Adrenal gland (tissue), 12 donors: ENCODE data around the gene PERM1. TPM values are rescaled to one million over a fixed set of nuclear protein-coding genes. Genes with fewer than 3 reads are reported as not detected.

Source experiments
- DNase-seq, 7 donors: peaks; one replicate each; pipeline ENCODE4 v3.0.0-alpha.2; 2019 to 2020
- H3K27ac ChIP-seq, 5 donors: fragments of 200-600 bp; sonication (generic) in 4 of 5; 1 replicate in 3 of 5; 2 replicates in 2 of 5; pipeline versions ENCODE4 v1.5.1 to v1.8.0; 2016 to 2020; ENCODE audit warnings: mild to moderate bottlenecking in 1 of 5
- H3K27me3 ChIP-seq: fragments of 200-600 bp; 2 replicates; pipeline ENCODE4 v1.8.0; 2021
- H3K36me3 ChIP-seq, 2 donors: fragments of 200-600 bp; replicated peaks in 1 of 2; 1 replicate in 1 of 2; 2 replicates in 1 of 2; pipeline versions ENCODE4 v1.5.1 to v1.8.0; 2018 to 2022
- H3K4me1 ChIP-seq, 2 donors: fragments of 200-600 bp; replicated peaks in 1 of 2; 1 replicate in 1 of 2; 2 replicates in 1 of 2; pipeline versions ENCODE4 v1.5.1 to v1.8.0; 2018 to 2021
- H3K4me3 ChIP-seq, 4 donors: fragments of 200-600 bp; sonication (generic) in 3 of 4; one replicate each; pipeline ENCODE4 v1.5.1; 2016 to 2018
- H3K9me3 ChIP-seq, 3 donors: fragments of 200-600 bp; sonication (generic) in 1 of 3; replicated peaks in 1 of 3; 1 replicate in 2 of 3; 2 replicates in 1 of 3; pipeline versions ENCODE4 v1.5.1 to v1.8.0; 2016 to 2021
- POLR2A ChIP-seq, 2 donors: fragments of 450-650 bp; IDR thresholded peaks; one replicate each; pipeline ENCODE4 v1.6.1; 2017; ENCODE audit warnings: antibody characterized with exemption in 2 of 2, mild to moderate bottlenecking in 2 of 2, moderate library complexity in 1 of 2
- WGBS, 4 donors: extraction: QIAGEN DNeasy Blood & Tissue Kit in 2 of 4; methylation state at CpG; one replicate each; pipeline versions ENCODE4 v1.1.5 to v1.1.7; 2013 to 2017; 5-methylcytosine and 5-hydroxymethylcytosine counted together
- intact Hi-C, 2 donors: fragments of 100-400 bp; cut with DNase I; formaldehyde crosslinking; loops; one replicate each; pipeline versions ENCODE4 v1.14.1 to v1.15.0; 2022 to 2023
- polyA plus RNA-seq, 3 donors: library from polyadenylated mRNA; stranded (reverse); fragments of 200-250 nt in 2 of 3; fragments of 350-450 nt in 1 of 3; fragmentation: Illumina TruSeq in 1 of 3; extraction: RNeasy Lipid Tissue Mini Kit (QIAGEN cat#74804) in 1 of 3; gene quantifications; one replicate each; pipeline ENCODE4 v1.2.3, GENCODE V29; 2013 to 2014
- total RNA-seq, 9 donors: library from RNA; depleted of rRNA in 4 of 9; stranded (reverse); fragments of >200 nt in 4 of 9; fragments of 120-200 nt in 1 of 9; fragmentation: NEBNext Ultra II Directional in 1 of 9; extraction: Animal tissue kit (Norgen Biotek cat#: 25700) in 1 of 9; gene quantifications; one replicate each; pipeline versions ENCODE4 v1.1.0 to v1.2.4, GENCODE V29; 2013 to 2023
- TF ChIP-seq, protein P1 (sequence below), 6 experiments: fragments of 450-650 bp in 4 of 6; fragments of 200-600 bp in 2 of 6; sonication (generic) in 1 of 6; IDR thresholded peaks; 1 replicate in 5 of 6; 2 replicates in 1 of 6; pipeline versions ENCODE4 v1.5.1 to v1.8.0; 2016 to 2021; ENCODE audit warnings: antibody characterized with exemption in 6 of 6, mild to moderate bottlenecking in 2 of 6, moderate library complexity in 1 of 6
- donor health status: healthy with polysubstance abuse.
- donor health status: Bipolar disorder and iron deficiency.
- donor health status: DM: yes; HTN: yes; CAD: no.
- donor health status: DM: no; HTN: no; CAD: no.
- donor health status: DM: no; HTN: no; CAD: no.
- donor health status: DM: yes; HTN: yes; CAD: no.

The PERM1 gene
- total and polyA plus RNA-seq, 12 donors = 0.13 to 0.88 (median 0.25) TPM; not detected in 5

- H3K27ac ChIP-seq = peak overlapping the region in 1 of 5 donors; percentile 91
- H3K4me3 ChIP-seq = no peak overlapping the region
- TF ChIP-seq POLR2A (IDR thresholded peaks at IDR 0.05) = no peak
- TF ChIP-seq, protein P1, sequence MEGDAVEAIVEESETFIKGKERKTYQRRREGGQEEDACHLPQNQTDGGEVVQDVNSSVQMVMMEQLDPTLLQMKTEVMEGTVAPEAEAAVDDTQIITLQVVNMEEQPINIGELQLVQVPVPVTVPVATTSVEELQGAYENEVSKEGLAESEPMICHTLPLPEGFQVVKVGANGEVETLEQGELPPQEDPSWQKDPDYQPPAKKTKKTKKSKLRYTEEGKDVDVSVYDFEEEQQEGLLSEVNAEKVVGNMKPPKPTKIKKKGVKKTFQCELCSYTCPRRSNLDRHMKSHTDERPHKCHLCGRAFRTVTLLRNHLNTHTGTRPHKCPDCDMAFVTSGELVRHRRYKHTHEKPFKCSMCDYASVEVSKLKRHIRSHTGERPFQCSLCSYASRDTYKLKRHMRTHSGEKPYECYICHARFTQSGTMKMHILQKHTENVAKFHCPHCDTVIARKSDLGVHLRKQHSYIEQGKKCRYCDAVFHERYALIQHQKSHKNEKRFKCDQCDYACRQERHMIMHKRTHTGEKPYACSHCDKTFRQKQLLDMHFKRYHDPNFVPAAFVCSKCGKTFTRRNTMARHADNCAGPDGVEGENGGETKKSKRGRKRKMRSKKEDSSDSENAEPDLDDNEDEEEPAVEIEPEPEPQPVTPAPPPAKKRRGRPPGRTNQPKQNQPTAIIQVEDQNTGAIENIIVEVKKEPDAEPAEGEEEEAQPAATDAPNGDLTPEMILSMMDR (IDR thresholded peaks at IDR 0.05) = no peak
- peaks cover 8 to 16% of the 10 kb centered on the region in 2 donors for H3K4me1 ChIP-seq
- 90 to 97% (median 92%) methylated on average over 22 to 29 of the region's 29 CpGs for WGBS, 4 donors
- DNase-seq = no peak
- no peaks in the 10 kb centered on the region for H3K9me3 ChIP-seq
- intact Hi-C loops = no loop called here
- peaks cover 22% of the 10 kb centered on the region for H3K27me3 ChIP-seq
- peaks cover 0 to 52% of the 10 kb centered on the region in 2 donors for H3K36me3 ChIP-seq
These were observed 36.0 kb downstream of the PERM1 start for GRCh38 chr1:945688-946556.

GRCh38 chr1:944341-945325 lies 37.3 kb downstream of the PERM1 start:
- intact Hi-C loops = no loop called here
- TF ChIP-seq, protein P1 (IDR thresholded peaks at IDR 0.05) = no peak
- TF ChIP-seq POLR2A (IDR thresholded peaks at IDR 0.05) = no peak
- peak overlapping the region in 2 of 5 donors; percentile 91 to 92 for H3K27ac ChIP-seq

DNA sequence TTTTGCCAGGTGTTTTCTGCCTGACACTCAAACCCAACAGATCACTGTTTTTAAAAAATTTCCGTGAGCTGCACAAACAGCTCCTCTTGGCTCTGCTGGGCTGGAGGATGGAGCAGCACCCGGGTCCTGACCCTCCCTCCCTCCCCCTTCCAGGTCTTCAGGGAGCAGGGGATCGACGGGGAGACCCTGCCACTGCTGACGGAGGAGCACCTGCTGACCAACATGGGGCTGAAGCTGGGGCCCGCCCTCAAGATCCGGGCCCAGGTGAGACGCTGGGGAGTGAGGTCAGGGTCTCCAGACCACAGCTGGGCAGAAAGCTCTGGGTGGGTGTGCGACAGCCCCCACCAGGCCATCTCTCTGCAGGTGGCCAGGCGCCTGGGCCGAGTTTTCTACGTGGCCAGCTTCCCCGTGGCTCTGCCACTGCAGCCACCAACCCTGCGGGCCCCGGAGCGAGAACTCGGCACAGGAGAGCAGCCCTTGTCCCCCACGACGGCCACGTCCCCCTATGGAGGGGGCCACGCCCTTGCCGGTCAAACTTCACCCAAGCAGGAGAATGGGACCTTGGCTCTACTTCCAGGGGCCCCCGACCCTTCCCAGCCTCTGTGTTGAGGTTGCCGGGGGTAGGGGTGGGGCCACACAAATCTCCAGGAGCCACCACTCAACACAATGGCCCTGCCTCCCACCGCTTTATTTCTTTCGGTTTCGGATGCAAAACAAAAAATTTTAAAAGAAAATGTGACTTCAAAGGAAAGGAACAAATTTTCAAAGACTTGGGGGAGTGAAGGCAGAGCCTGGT lies 38.1 kb downstream of the PERM1 start:
- TF ChIP-seq, protein P1 (IDR thresholded peaks at IDR 0.05) = no peak
- no peak for TF ChIP-seq POLR2A (IDR thresholded peaks at IDR 0.05)
- H3K36me3 ChIP-seq = peaks cover 0 to 32% of the 10 kb centered on the region in 2 donors
- no peak for DNase-seq
- no peak overlapping the region for H3K4me3 ChIP-seq
- no peaks in the 10 kb centered on the region for H3K9me3 ChIP-seq
- peaks cover 8 to 26% of the 10 kb centered on the region in 2 donors for H3K4me1 ChIP-seq
- intact Hi-C loops = no loop called here
- 64 to 79% (median 72%) methylated on average over 10 to 27 of the region's 27 CpGs for WGBS, 4 donors
- peaks cover 33% of the 10 kb centered on the region for H3K27me3 ChIP-seq
- peak overlapping the region in 4 of 5 donors; percentile 19 to 92 (median 63) for H3K27ac ChIP-seq

More at GRCh38 chr1:944341-945325, 37.3 kb downstream of the PERM1 start:
- Histone ChIP-seq H3K4me3 (no peak overlapping the region), H3K4me1 (peaks cover 8 to 26% of the 10 kb centered on the region in 2 donors), H3K36me3 (peaks cover 0 to 40% of the 10 kb centered on the region in 2 donors), H3K9me3 (no peaks in the 10 kb centered on the region), H3K27me3 (peaks cover 29% of the 10 kb centered on the region)
- peak in 5 of 7 donors; percentile 29 to 85 (median 56) for DNase-seq
- 56 to 76% (median 66%) methylated on average over 18 to 28 of the region's 28 CpGs for WGBS, 4 donors
